Stimulated activated CD8-positive, alpha-beta memory T cell treated with anti-CD3 and anti-CD28 coated beads, Interleukin-15, amount 100 ng/mL, for 4 hours (primary cell): ENCODE data around the gene LRMDA.

ENCODE experiments used
- DNase-seq, 2 donors: peaks; one replicate each; pipeline ENCODE4 v3.0.0-alpha.2; 2020; ENCODE audit warnings: low read depth in 2 of 2

The LRMDA gene

GRCh38 chr10:75476985-75477384, 45.6 kb downstream of the LRMDA start:
- no peak for DNase-seq

DNA sequence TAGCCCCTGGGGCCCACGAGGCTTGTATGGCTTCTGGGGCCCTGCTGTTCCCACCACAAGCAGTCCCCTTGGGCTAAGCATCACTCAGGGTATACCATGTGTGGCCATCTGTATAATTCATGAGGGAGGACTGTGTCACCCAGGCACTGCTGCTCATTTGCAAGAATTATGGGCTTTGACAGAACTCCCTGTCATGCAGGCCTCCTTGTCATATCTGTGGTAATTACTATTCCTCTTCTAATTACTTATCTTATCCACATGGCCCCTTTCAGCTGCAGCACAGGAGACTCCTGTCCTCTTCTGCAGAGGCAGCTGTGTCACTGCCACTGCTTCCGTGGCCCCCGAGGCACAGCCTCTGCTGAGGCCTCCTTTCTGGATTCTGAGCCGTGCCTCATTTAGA, 46.3 kb downstream of the LRMDA start:
- no peak for DNase-seq

GRCh38 chr10:75480374-75480773, 49.0 kb downstream of the LRMDA start:
- DNase-seq: no peak

DNA sequence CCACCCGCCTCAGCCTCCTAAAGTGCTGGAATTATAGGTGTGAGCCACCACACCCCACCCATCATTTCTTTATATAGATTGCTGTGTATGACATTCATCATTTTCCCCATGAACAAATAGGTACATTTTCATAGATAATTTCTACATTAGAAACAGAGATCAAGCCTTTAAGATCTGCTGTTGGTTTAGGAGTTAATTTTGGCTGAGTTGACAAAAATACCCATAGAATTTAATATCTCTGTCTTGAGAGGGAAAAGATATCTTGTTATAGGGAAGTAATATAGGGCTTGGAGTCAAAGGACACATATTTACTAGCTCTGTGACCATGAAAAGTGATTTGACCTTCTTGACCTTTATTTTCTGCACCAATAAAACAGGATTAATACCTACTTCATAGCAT, 51.8 kb downstream of the LRMDA start:
- DNase-seq: no peak

DNA sequence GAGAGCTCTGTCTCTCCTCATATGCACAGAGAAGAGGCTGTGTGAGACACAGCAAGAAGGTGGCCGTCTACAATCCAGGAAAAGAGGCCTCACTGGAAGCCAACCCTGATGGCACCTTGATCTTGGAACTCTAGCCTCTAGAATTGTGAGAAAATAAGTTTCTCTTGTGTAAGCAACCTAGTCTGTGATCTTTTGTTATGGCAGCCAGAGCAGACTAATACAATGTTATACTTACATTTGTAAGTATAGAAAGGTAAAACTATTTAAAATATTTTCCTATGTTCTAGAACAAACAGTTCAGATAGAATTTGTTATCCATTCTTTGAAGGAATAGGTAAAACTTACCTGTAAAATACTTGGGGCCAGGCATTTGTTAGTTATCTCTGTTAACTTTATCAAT, 53.3 kb downstream of the LRMDA start:
- DNase-seq: no peak

DNA sequence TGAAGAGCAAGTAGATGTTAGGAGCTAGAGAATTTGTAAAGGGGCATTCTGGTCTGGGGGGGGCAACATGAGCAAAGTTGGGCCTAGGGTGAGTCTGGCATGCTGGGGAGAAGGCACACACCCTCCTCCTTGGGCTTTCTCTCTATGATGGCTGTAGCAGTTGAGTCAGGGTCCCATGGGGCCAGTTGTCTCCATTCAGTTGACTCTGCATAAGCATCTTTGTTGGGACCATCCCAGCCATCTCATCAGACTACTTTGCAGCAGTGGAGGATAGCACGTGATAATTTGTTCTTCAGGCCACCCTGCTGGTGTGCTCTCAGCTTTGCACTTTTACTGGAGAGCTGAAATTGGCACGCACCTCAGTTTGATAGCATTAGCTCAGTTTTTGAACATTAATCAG, 55.2 kb downstream of the LRMDA start:
- DNase-seq: no peak

GRCh38 chr10:75487087-75487754, 55.8 kb downstream of the LRMDA start:
- no peak for DNase-seq

- no peak for DNase-seq
These were observed 56.3 kb downstream of the LRMDA start for GRCh38 chr10:75487755-75488125.

DNA sequence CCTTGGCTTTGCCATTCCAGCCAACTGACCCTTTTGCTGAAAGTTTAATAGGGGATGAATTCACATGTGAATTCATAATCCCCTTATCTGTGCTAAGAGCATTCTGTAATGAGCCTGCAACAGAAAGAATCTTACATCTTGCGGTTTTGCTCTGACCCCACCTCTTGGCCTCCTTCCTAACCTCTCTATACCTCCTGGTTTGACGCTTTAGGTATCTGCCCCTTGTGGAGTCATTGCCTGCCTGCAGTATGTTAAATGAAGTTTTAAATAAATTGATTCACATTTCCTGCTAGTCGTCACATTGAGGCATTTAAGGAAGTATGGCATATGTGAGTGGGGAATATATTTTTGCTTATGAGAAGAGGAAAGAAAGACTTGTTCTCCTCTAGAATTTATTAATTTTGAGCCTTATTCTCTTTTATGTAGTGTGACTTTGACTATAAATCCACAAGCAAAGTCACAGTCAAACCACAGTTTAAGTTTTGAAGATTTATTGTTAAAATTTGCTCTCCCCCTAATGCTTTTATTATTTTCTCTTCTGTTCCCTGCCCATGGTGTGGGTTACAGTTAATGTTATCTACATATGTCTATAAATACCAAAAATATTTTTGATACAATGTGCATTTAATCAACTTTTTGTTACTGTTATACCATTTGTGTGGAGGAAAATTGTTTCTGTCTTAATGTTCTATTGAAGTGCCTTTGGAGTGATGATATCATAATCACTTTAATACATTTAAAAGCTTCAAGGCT, 60.9 kb downstream of the LRMDA start:
- DNase-seq: no peak

DNA sequence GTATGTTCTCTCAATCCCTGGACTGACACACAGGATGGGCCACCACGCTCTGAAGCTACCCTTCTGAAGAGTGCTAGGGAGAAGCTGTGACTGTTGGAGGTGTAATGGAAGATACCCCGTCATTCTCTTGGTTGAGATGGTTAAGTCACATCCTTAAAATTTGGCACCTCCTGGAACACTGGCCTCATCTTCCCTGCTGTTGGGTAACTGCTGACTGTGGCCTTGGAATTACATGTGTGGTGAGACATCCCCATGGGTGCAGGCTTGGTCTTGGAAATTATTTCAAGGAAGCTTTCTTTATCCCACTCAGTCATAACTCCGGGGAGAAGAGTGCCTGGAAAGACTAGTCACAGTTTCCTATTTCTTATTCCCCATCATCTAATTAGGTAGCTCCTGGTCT, 62.0 kb downstream of the LRMDA start:
- no peak for DNase-seq

DNA sequence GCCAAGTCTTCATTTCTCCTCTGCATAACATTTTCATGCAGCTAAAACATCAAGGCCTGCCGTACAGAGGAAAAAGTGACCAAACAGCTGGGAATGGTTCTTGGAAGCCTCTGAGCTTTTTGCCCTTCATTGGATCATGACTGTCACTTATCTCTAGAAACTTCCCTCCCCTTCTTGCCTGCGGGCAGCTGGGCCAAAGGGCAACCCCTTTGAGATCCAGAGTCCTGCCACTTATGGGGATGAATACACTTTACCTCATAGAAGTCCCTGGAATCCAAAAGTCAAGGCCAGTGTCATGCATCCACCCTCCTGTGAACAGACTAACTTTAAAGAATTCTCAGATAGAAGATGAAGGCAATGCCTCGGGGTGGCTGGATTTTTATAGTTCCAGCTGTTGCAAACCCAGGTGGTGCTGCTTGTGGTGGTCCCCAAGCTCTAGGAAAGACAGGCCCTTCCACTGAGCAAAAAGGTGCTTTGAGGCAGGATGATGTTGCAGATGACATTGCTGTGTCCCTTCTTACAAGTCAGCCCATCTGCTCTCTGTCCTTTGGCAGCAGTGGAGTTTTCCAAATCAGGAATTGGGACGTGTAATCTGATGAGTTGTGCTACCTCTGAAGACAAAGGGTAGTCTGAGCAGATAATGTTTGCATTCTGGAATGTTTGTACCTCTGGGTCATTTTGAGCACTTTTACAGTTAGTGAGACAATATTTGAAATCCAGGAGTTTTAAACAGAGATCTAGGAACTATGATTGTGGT, 64.2 kb downstream of the LRMDA start:
- DNase-seq: no peak

GRCh38 chr10:75496191-75496567, 64.8 kb downstream of the LRMDA start:
- no peak for DNase-seq

DNA sequence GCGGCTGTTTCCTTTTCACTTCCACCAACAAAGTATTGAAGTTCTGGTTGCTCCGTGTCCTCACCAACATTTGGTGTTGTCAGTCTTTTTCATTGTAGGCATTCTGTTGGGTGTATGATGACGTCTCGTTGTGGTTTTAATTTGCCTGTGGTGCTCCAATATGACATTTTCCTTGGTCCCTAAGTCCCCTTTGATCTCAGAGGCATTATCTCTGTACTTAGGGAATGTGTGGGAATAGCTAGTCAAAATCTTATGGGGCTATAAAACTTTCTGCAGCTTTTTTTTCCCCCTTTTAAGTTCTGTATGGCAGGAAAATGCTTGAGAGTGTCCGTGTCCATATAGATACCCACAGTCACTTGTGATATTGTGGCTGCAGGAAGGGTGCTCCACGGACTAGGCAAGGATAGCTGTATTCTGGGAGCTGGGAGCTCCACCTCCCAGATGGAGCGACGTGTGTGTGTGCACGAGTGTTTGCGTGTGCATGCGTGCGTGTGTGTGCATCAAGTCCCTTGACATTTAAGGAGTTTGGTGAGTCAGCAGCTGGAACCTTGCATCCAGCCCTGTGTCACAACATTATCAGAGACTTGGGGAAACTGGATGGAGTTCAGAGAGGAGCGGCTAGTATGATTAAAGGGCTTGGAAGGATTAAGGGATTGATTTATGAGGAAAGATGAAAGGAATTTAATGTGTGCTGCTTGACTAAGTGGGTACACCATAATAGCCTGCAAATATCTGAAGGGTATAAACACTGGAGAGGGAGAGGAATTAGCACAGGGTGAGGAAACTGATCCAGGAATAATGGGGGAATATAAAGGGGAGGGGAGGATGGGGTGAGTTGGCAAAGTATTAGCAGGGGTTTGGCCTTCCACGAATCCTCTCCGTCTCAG, 66.8 kb downstream of the LRMDA start:
- DNase-seq: no peak

DNA sequence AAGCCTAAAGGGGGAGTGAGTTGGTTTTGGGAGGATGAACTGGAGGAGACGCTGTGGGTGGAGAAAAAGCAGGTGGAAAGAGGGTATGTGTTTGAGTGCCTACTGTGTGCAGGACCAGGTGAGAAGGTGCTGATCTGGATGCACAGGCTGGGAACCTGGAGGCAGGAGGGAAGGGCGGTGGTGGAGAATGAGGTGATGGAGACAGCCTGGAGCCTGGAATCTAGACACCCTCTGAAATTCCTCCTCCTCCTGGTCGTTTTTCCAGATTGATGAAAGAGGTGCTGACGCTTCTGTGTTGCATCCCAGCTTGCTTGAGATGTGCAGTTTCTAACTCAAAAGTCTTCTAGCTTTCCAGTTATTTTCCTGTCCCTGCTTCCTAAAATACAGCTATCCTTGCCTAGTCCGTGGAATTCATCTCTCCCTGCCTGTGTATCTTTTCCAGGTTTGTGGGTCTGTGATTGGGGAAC, 67.5 kb downstream of the LRMDA start:
- no peak for DNase-seq

- DNase-seq: no peak
These were observed 68.2 kb downstream of the LRMDA start for GRCh38 chr10:75499556-75500160.

- DNase-seq: no peak
These were observed 71.0 kb downstream of the LRMDA start for GRCh38 chr10:75502389-75502788.

DNA sequence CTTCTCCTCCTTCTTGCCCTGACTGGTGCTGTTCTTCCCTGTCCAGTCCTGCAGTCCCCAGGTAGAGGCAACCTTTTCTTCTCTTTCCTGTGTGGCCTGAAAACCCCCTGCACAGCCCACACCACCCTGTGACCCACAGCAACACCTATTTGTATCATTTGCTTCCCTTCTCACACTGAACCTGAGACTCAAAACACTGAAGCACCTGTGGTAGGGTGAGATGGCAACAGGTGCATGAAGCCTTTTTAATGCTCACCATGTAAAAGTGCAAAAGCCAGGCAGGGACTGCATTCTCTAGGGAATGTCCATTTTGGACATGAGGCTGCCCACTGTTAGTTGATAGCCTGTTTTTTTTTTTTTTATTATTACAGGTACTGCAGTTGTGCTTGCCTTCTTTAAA, 71.4 kb downstream of the LRMDA start:
- DNase-seq: no peak

- no peak for DNase-seq
These were observed 73.9 kb downstream of the LRMDA start for GRCh38 chr10:75505293-75505692.

- DNase-seq: no peak
These were observed 74.5 kb downstream of the LRMDA start for GRCh38 chr10:75505840-75506506.

- no peak for DNase-seq
These were observed 75.5 kb downstream of the LRMDA start for GRCh38 chr10:75506930-75507329.

- no peak for DNase-seq
These were observed 76.0 kb downstream of the LRMDA start for GRCh38 chr10:75507469-75507868.
